ENCODE data around the gene CPLX1.
A peak's percentile ranks its signal among the peaks of the same experiment; 100 is the strongest.

The CPLX1 gene

DNA sequence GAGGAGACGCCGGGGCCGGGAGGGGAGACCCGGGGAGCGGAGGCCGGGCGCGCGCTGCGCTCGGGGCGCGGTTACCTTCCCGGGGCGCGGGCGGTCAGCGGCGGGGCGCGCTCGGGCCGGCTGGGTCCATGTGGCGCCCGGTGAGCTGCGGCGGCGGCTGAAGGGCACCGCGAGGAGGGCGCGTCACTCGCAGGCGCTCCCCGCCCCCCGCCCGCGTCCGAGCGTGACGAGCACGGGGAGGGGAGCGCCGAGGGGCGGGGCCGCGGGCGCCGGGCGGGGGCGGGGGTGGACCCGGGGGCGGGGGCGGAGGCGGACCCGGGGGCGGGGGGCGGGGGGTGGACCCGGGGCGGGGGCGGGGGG lies at the start of gene CPLX1:
CPLX1 (minus strand) TSS at position 159 of the 360 bp plus-strand sequence. CDS start 1,607 bp downstream, outside the sequence.
- peaks cover 62% of the 10 kb centered on the region for H3K27me3 ChIP-seq (ENCODE audit: insufficient read depth, poor library complexity, severe bottlenecking)
- no peak for TF ChIP-seq CTCF (IDR thresholded peaks at IDR 0.05; ENCODE audit: poor library complexity, severe bottlenecking)
- no peak within 1 kb of the TSS for H3K27ac ChIP-seq (ENCODE audit: poor library complexity, severe bottlenecking)
- ATAC-seq (ENCODE audit: low read depth): no peak
- H3K4me3 ChIP-seq (ENCODE audit: severe bottlenecking): peak within 1 kb of the TSS; percentile 30
- no peaks in the 10 kb centered on the region for H3K36me3 ChIP-seq (ENCODE audit: low read depth)
- H3K4me1 ChIP-seq (ENCODE audit: insufficient read depth, poor library complexity, severe bottlenecking): no peaks in the 10 kb centered on the region
- H3K9me3 ChIP-seq (ENCODE audit: severe bottlenecking): no peaks in the 10 kb centered on the region
- peak; percentile 34 for DNase-seq (ENCODE audit: low spot score)

DNA sequence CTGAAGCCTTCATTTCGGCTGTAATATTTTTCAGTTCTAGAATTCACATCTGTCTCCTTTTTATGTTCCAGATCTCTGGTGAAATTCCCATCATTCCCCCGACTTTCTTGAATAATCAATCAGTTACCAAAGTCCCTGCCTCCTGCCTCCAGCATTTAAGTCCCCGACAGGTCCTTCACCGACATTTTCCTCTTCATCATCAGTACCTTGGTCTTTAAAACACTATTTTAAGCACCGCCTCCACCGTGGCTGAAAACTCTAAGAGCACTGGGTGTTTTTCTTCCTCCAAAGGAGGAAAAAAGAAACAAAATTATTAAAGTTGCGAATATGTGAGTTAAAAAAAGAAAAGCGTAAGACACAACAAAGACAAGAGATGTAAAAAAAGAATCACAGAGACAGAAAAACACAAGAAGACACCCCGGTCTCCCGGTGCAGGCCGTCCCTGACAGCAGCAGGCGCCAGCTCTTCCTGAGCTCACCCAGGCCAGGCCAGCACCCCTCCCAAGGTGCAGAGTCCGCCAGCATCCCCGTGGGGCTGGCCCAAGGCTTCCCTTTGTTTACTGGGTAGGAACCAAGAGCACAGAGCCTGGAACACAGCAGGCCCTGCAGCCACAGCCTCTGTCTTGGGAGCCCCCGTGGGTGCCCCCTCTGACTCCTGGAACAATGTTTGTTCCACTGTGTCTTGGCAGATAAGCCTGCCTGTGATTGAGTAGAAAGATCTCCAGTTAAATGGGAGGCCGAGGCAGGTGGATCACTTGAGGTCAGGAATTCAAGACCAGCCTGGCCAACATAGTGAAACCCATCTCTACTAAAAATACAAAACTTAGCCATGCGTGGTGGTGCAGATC lies 49.3 kb upstream of the CPLX1 start:
- DNase-seq (ENCODE audit: low spot score): no peak
- Histone ChIP-seq H3K27ac (ENCODE audit: poor library complexity, severe bottlenecking) (no peak overlapping the region), H3K4me3 (ENCODE audit: severe bottlenecking) (no peak overlapping the region), H3K36me3 (ENCODE audit: low read depth) (peaks cover 25% of the 10 kb centered on the region), H3K4me1 (ENCODE audit: insufficient read depth, poor library complexity, severe bottlenecking) (no peaks in the 10 kb centered on the region), H3K27me3 (ENCODE audit: insufficient read depth, poor library complexity, severe bottlenecking) (no peaks in the 10 kb centered on the region), H3K9me3 (ENCODE audit: severe bottlenecking) (no peaks in the 10 kb centered on the region)
- TF ChIP-seq CTCF (IDR thresholded peaks at IDR 0.05; ENCODE audit: poor library complexity, severe bottlenecking): no peak
- no peak for ATAC-seq (ENCODE audit: low read depth)

GRCh38 chr4:874056-874455 lies 48.1 kb upstream of the CPLX1 start:
- ATAC-seq (ENCODE audit: low read depth) (no peak), DNase-seq (ENCODE audit: low spot score) (no peak)
- Histone ChIP-seq H3K27me3 (ENCODE audit: insufficient read depth, poor library complexity, severe bottlenecking) (no peaks in the 10 kb centered on the region), H3K9me3 (ENCODE audit: severe bottlenecking) (no peaks in the 10 kb centered on the region), H3K4me3 (ENCODE audit: severe bottlenecking) (no peak overlapping the region), H3K4me1 (ENCODE audit: insufficient read depth, poor library complexity, severe bottlenecking) (no peaks in the 10 kb centered on the region), H3K36me3 (ENCODE audit: low read depth) (peaks cover 28% of the 10 kb centered on the region), H3K27ac (ENCODE audit: poor library complexity, severe bottlenecking) (no peak overlapping the region)
- no peak for TF ChIP-seq CTCF (IDR thresholded peaks at IDR 0.05; ENCODE audit: poor library complexity, severe bottlenecking)

GRCh38 chr4:872241-872981 lies 46.5 kb upstream of the CPLX1 start:
- Histone ChIP-seq H3K4me1 (ENCODE audit: insufficient read depth, poor library complexity, severe bottlenecking) (no peaks in the 10 kb centered on the region), H3K27me3 (ENCODE audit: insufficient read depth, poor library complexity, severe bottlenecking) (no peaks in the 10 kb centered on the region), H3K36me3 (ENCODE audit: low read depth) (peaks cover 24% of the 10 kb centered on the region), H3K9me3 (ENCODE audit: severe bottlenecking) (no peaks in the 10 kb centered on the region), H3K27ac (ENCODE audit: poor library complexity, severe bottlenecking) (no peak overlapping the region), H3K4me3 (ENCODE audit: severe bottlenecking) (no peak overlapping the region)
- ATAC-seq (ENCODE audit: low read depth): peak; percentile 10; the same call in 1 of the 3 replicates
- TF ChIP-seq CTCF (IDR thresholded peaks at IDR 0.05; ENCODE audit: poor library complexity, severe bottlenecking): no peak
- DNase-seq (ENCODE audit: low spot score): no peak
